Loucy (cell line): ENCODE data around the gene BOC.

Experiments used
- CTCF ChIP-seq: fragments of 200-600 bp; sonication (generic); conservative IDR thresholded peaks from 2 replicates; pipeline ENCODE4 v1.5.1; 2014; ENCODE audit warnings: mild to moderate bottlenecking, antibody characterized with exemption, low read length
- EZH2phosphoT487 ChIP-seq: fragments of 200-600 bp; IDR thresholded peaks from 2 replicates; pipeline ENCODE4 v1.6.1; 2018; ENCODE audit warnings: antibody characterized with exemption, mild to moderate bottlenecking, moderate library complexity, borderline replicate concordance

- TF ChIP-seq CTCF: no peak
- no peak for TF ChIP-seq EZH2phosphoT487
Observed at GRCh38 chr3:113275258-113275556, 63.9 kb downstream of the BOC start.
